A673 (cell line): Measurements from ENCODE around the gene DPT.

Experiments
- CTCF ChIP-seq: fragments of 300-800, 200-600 bp; sonication (generic); conservative IDR thresholded peaks from 2 replicates; pipeline ENCODE4 v1.5.1; 2017; ENCODE audit warnings: low read depth, mild to moderate bottlenecking, antibody characterized with exemption, low read length, moderate library complexity, mixed read lengths
- EZH2 ChIP-seq: fragments of 200-600 bp; sonication (generic); IDR thresholded peaks from 2 replicates; pipeline ENCODE4 v1.6.1; 2017; ENCODE audit warnings: borderline replicate concordance, low read depth, mild to moderate bottlenecking, mixed read lengths, antibody characterized with exemption, low read length; ENCODE audit not compliant: poor library complexity, severe bottlenecking

GRCh38 chr1:168725831-168726230 lies 3.2 kb downstream of the DPT start:
- TF ChIP-seq EZH2 (no peak), CTCF (no peak)
